SIG-M5 treated with dmso at 0.1 percent for 504 hours (cell line): ENCODE data around the gene NR3C1.
A peak's percentile ranks its signal among the peaks of the same experiment; 100 is the strongest.
"Not testable (repeated sequence)": the region's sequence is repeated elsewhere in the genome, so short reads cannot be mapped to it uniquely, and the experiment has no call there.

Experiments
- DNase-seq: peaks from one replicate; lab custom pipeline; 2025; ENCODE audit not compliant: unreplicated experiment; lab: John Stamatoyannopoulos, UW

The NR3C1 gene

DNA sequence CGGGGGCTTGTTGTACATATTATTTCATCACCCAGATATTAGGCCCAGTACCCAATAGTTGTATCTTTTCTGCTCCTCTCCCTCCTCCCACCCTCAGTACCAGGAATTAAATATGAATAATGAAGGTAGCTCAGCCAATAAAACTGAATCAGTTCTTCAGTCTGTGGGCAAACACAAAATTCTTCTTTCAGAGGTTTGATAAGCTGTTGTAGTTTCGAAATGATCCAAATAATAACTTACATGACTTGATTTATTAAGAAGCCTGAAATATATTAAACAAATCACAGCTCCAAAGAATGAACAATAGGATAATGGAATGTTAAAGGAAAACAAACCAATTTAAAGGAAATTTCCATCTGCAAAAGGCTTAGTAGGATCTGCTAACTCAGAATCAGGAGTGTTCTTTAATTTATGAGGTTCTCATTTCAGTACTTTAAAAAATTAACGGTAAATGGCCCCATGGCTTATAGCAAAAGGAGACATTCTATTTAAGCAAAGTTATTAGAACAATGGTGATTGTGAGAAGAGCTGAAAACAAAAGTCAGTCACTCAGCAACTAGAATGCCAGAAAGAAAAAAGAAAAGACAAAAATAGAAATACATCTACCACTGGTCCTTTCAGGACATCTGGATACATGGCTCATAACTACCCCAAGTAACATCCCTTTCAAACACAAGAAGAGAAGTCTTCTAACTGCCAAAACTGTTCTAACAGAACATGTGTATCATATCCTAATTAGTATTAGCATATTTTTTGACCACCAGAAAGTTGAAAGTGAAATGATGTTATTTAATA is 62.4 kb downstream of the NR3C1 start:
- no peak for DNase-seq

DNA sequence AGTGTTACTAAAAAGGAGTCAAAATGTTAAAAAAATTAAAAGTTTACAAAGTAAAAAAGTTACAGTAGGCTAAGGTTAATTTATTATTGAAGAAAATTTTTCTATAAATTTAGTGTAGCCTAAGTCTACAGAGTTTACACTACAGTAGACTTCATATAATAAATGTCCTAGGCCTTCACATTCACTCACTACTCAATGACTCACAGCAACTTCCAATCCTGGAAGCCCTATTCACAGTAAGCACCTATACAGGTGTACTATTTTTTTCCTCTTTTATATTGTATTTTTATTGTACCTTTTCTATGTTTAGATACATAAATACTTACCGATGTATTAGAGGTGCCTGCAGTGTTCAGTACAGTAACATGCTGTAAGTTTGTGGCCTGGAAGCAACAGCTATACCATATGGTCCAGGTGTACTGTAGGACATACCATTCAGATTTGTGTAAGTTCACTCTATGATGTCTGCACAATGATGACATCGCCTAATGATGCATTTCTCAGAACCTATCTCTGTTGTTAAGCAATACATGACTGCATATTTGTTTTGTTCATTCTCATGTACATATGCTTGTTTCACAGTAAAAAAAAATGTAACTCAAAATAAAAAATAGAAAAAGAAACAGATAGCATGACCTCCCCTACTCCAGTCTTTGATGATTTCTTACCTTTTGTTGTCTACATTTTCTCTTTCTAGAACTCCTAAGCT is 64.7 kb downstream of the NR3C1 start:
- DNase-seq: no peak

DNA sequence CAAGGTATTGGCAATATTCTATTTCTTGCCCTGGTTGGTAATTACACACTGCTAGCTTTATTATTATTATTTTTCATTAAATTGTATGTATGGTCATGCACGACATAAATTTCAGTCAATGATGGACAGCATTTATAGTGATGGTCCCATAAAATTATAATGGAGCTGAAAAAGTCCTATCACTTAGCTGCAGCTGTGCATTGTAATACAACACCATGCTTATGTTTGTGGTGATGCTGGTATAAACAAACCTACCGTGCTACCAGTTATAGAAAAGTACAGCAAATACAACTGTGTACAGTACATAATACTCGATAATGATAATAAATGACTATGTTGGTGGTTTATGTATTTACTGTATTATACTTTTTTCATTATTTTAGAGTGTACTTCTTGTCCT is 65.5 kb downstream of the NR3C1 start:
- DNase-seq: no peak

DNA sequence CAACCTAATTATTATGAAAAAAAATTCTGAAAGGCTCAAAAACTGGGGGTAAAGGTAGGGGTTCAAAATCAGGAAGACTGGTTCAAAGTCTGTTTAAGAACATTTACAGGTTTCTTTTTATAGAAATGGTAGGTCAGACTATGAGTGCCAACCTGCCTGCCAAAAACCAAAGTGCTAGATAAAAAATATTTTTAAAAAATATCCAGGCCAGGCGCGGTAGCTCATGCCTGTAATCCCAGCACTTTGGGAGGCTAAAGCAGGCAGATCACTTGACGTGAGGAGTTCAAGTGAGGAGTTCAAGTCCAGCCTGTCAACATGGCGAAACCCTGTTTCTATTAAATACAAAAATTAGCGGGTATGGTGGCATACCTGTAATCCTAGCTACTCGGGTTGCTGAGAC is 67.0 kb downstream of the NR3C1 start:
- no peak for DNase-seq

DNA sequence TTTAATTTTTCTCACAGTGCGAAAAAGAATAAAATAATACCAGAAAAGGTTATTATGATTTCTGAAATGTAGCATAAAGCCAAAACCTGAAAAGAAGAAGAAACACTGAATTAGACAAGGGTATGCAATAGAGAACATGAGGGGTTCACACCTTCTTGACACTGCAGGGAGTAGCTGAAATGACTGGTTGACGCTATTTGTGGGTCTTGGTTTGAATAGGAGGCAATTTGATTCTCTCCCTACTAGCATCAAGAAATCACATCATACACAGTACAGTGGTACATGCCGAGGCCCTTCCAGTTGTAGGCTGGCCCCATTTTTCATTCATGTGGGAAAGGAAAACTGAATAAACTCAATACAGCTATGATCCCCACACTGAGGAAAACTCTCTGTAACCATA is 68.6 kb downstream of the NR3C1 start:
- DNase-seq: no peak

DNA sequence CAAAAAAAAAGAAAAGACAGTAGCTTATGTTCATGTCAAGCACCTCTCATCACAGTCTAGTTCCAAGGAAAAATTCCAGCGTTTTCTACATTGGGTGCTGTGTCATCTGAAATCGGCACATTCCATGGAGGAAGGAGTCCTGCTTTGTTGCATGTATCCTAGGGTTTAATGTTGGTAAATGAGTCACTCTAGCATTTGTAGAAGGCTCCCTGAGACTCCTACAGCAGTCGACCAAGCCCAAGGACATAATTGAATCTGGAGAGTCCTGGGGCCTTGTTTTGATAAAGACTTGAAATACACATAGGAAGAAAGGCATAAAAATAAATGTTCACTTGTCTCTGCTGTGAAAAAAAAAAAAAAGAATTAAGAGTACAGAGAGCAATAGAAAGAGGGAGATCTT is 69.1 kb downstream of the NR3C1 start:
- DNase-seq: not testable (repeated sequence)

DNA sequence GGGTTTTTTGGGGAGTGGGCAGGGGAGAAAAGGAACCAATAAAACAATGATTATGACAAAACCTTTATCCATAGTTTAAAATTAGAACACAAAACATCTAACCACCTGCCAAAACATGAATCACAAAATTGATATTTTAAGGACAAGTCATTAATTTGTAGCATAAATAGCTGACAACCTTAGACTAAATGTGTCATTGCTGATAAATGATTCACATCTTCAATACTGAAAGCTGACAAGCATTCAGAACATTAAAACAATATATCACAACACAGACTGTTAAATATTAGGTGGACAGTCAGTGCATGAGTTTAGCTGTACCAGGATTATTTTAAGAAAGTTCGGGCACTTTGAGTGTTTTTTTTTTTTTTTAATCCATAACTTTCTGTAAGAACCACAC is 71.5 kb downstream of the NR3C1 start:
- DNase-seq: no peak

DNA sequence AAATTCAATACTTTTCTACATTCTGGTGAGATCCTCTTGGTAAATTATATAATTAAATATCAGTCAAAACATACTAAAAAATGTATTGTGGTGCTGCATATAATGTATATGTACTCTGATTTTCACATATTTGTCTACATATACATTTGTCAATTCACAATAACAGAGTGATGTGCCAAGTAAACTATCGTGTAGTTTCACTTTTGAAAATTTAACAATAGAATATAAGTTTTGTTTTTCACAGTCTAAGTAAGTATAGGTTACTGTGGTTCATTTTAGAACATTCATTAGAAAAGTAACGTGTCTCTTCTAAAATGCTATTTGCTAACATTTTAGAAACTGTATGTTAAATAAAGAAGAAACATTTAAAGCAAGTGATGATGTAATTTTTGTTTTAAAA is 73.6 kb downstream of the NR3C1 start:
- no peak for DNase-seq

DNA sequence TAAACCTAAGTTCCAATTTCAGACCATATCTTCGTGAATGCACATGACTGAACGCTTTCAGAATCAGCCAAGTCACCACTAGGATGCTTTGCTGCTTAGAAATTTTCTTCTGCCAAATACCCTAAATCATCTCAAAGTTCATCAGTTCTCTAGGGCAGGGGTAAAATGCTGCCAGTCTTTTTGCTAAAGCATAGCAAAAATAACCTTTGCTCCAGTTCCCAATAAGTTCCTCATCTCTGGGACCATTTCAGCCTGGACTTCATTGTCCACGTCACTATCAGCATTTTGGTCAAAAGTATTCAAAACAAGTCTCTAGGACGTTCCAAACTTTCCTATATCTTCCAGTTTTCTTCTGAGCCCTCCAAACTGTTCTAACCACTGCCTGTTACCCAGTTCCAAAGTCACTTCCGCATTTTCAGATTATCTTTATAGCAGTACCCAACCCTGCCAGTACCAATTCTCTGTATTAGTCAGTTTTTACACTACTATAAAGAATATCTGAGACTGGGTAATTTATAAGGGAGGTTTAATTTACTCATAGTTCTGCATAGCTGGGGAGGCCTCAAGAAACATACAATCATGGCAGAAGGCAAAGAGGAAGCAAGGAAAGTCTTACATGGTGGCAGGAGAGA is 74.8 kb downstream of the NR3C1 start:
- DNase-seq: no peak

DNA sequence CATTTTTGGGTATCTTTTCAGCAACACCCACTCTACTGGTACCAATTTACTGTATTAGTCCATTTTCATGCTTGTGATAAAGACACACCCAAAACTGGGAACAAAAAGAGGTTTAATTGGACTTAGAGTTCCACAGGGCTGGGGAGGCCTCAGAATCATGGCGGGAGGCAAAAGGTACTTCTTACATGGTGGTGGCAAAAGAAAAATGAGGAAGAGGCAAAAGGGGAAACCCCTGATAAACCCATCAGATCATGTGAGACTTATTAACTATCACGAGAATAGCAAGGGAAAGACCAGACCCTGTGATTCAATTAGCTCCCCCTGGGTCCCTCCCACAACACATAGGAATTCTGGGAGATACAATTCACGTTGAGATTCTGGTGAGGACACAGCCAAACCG is 78.4 kb downstream of the NR3C1 start:
- DNase-seq: not testable (repeated sequence)

DNA sequence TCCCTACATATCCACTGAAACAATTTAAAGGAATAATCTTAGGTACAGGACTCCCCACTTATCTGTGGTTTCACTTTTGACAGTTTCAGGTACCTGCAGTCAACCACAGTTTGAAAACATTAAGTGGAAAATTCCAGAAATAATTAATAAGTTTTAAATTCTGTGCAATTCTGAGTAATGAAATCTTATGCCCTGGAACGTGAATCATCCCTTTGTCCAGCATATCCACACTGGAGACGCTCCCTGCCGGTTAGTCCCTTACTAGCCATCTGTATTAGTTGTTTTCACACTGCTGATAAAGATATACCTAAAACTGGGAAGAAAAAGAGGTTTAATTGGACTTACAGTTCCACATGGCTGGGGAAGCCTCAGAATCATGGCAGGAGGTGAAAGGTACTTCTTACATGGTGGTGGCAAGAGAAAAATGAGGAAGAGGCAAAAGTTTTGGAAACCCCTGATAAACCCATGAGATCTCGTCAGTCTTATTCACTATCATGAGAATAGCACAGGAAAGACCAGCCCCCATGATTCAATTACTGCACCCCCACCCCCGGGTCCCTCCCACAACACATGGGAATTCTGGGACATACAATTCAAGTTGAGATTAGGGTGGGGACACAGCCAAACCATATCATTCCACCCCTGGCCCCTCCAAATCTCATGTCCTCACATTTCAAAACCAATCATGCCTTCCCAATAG is 80.4 kb downstream of the NR3C1 start:
- not testable (repeated sequence) for DNase-seq

DNA sequence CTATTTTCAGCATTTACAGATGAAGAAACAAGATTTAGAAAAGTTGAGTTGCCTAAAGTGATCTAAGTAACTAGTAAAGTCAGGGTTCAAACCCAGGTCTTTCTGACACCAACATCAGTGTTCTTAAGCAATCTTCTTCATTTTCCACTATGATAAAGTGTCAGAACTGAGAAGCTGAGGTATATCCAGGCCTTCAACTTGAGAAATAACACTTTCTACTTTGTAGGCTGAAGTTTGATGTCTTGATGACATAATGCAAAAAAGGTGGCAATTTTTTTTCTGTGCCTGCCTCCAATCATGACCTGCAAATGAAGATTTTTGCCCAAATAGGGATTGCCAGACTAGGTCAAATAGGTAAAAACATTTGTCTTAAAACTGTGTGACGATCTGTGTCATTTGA is 81.3 kb downstream of the NR3C1 start:
- no peak for DNase-seq

DNA sequence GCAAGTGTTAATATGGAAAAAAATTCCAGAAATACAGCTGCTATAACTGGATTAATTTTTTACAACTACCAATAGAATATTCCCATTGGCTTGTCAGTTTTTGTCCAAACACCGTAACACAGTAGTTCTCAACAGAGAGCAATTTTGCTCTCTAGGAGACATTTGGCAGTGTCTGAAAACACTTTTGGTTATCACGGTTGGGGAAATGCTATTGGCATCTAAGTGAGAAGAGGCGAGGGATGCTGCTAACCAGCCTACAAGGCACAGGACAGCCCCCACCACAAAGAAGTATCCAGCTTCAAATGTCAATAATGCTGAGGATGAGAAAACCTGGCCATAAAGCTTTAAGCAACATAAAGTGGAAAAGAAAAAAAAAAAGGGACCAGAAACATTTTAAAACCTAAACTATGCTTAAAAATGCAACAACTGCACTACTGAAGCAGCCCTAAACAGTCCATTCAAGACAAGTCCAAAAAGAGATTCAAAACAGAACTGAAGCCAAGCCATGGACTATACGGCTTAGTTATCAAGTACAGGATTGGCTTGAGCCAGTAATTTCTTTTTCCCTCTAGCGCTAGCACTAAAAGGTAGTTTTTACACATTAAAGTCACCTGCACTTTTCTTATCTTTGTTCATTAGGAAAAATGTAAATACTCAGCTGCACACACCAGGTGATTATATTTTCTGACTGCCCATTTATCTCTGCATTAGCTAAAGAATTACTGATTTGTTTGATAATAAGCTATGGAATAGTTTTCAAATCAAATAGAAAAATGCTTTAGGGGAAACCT is 83.9 kb downstream of the NR3C1 start:
- no peak for DNase-seq

DNA sequence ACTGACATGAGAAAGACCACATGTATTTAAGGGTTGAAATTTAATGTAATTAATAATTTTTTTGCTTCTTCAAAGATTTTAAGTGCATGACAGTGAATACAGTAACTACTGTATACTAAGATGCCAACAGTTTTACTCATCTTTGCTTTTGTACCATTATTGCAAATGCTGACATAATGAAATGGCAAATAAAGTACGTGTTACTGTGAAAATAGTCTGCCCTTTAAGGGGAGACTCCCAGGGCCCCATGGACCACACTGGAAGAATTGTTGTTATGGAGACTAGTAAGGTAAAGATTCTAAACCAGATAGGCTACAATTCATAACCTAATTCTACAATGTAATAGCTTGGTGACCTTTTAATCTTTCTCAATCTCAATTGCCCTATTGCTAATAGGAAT is 84.7 kb downstream of the NR3C1 start:
- DNase-seq: no peak

DNA sequence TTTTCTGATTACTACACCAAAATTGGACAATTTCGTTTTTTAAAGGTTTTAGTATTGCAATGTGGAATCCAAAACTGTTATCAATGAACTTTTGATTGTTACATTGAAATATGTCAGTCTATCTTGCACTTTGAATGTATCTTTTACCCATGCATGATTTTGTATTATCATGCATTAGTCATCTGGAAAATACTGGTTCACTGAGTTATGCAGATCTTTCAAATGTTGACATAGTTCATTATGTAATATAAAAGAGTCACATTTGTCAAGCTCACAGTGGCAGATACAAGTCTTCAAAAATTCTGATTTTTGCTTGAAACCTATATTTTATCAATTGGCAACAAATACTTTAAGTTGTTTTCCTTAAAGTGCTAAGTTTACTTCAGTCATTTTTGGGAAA is 85.2 kb downstream of the NR3C1 start:
- no peak for DNase-seq

DNA sequence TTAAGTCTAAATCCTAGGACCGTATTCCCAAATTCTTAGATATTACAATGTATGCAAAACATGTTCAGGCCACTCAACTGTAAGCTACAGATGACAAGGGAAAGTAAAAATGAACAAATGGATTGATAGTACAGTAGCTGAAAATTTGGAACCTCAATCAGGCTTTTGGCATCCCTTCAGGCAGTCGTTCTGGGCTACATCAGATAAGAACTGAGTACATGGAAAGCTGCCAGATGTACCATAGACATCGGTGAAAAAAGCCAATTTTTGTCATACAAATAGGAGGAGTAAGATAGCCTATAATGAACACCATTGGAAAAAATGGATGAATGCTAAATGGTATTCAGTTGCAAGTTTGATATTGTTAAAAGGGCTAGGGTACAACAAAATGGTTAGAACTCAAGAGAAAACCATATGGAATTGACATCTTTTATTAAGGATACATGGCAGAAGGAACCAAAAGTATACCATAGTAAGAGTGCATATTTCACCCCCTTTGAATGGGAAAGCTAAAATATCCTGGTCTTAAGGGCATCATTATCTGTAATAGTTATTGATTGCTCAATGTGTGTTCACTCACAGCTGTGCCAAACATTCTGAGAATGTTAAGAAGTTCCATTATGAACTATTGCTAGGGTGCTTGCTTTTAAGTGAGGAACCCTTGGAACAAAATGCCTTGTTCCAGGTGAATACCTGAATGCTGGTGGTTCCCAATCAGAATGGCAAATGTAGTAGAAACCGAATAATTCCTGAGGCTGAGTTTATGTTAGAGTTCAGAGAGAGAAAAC is 86.4 kb downstream of the NR3C1 start:
- DNase-seq: no peak

DNA sequence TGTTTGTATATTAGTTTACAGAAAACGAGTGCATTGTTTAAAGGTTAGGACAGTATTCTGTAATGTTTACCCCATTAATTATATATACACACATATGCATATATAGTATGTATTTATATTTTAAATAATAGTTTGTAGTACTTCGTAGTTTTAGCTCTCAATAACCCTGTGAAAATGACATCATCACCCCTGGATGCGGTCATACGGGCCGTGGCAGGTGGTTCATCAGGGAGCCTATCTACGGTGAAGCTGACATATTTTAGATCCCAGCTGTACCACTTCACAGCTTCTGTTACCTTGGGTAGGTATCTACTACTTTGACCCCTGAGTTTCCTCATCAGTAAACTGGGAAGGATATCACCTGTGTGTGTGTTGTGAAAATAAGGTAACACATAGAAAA is 87.1 kb downstream of the NR3C1 start:
- no peak for DNase-seq

DNA sequence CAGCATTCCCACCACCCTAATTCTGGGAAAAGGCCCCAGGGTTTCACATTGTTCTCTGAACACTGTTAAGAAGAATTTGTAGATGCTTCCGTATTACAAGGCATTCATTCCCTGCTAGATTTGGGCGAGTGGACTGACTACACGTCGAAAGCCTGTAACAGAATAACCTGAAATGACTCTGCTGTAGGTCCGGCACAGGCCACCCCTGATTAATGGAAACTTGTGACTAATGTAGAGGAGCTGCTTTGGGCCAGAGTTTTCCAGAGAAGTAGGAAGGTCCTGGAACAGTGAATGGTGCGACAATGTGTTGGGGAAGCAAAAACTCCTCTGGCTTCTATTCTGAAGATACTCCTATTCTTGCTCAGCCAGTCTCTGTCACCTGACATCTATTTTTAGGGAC is 87.6 kb downstream of the NR3C1 start:
- no peak for DNase-seq

DNA sequence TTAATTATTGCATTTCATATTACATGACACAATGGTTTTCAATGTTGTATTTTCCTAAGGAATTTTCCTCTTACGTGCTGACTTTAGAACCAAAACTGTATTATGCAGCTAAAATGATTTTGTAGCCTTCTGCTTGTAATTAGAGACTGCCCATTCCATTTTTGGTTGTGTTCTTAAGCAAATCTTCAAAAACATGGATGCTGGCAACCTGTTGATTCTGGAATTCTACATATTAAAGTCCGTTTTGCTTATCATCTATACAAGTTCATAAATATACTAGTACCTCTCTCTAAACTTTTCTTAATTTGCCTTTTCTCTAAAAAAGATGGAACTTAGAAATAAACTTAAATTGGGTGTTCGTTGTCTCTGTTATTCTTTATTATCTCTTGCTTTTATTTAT is 88.3 kb downstream of the NR3C1 start:
- DNase-seq: no peak

DNA sequence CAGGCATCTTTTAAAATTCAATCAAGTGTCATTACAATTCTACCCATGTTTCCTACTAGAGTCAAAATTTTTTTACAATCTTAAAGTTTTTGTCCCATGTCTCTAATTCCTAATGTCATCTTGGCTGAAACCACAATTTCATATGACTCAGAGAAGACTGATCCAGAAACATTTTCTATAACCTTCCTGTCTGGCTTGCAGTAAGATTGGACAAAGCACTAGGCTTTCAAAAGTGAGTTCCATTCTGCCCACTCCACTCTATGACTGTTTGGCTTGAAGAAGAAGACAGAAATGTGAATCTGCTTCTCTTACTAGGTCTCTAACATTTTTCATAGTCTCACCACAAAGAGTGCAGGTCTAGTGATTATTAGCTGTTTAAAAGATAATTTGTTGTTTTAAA is 88.8 kb downstream of the NR3C1 start:
- peak; percentile 10 for DNase-seq
